Measurements from ENCODE around the gene ABCC10. TPM values are rescaled to one million over a fixed set of nuclear protein-coding genes. Genes with fewer than 3 reads are reported as not detected.

Gene ABCC10
- total RNA-seq, 1 experiment from 2014 or later: 25.5 TPM

GRCh38 chr6:43394982-43395381, 32.4 kb upstream of the ABCC10 start:
- ChIA-PET CTCF (interaction anchor here (0.6 to 2.7 kb wide), 5 partner anchors 8 to 484 kb away, joined by 3 to 12 read pairs (median 6); no protein-coding TSS in a partner anchor), POLR2A (no interaction called here)
- H3K4me1 Mint-ChIP-seq: peaks cover 43% of the 10 kb centered on the region
- H3K27me3 Mint-ChIP-seq (ENCODE audit: low read depth): no peaks in the 10 kb centered on the region; the same call in 1 of the 2 replicates
- no peaks in the 10 kb centered on the region for H3K9me3 Mint-ChIP-seq
- no peak overlapping the region for H3K4me3 Mint-ChIP-seq
- H3K27ac Mint-ChIP-seq: no peak overlapping the region
- no peaks in the 10 kb centered on the region for H3K36me3 Mint-ChIP-seq
- TF ChIP-seq RORB (CRISPR knock-in tag; IDR thresholded peaks at IDR 0.05) (no peak), MYBL2 (CRISPR knock-in tag; IDR thresholded peaks at IDR 0.05) (no peak), KAT7 (CRISPR knock-in tag; IDR thresholded peaks at IDR 0.05; ENCODE audit: borderline replicate concordance) (no peak), PRRX2 (CRISPR knock-in tag; IDR thresholded peaks at IDR 0.05) (no peak), STAT6 (CRISPR knock-in tag; conservative IDR thresholded peaks at IDR 0.05; ENCODE audit: low read depth) (no peak), USF1 (CRISPR knock-in tag; IDR thresholded peaks at IDR 0.05) (no peak), HMGA2 (CRISPR knock-in tag; IDR thresholded peaks at IDR 0.05) (no peak), AFF4 (CRISPR knock-in tag; IDR thresholded peaks at IDR 0.05; ENCODE audit: borderline replicate concordance) (no peak), NR1H2 (CRISPR knock-in tag; IDR thresholded peaks at IDR 0.05) (no peak), ARID4B (CRISPR knock-in tag; IDR thresholded peaks at IDR 0.05; ENCODE audit: borderline replicate concordance) (no peak), ZNF423 (CRISPR knock-in tag; IDR thresholded peaks at IDR 0.05) (no peak), ZNF425 (CRISPR knock-in tag; conservative IDR thresholded peaks at IDR 0.05) (no peak)
- no peak for ATAC-seq
- DNase-seq (ENCODE audit: low spot score): no peak
